CD4-positive, alpha-beta T cell treated with Interleukin-6 at 100 ng/mL for 8 hours (primary cell): ENCODE data around the gene CAB39.

Experiments used
- DNase-seq: peaks from one replicate; pipeline ENCODE4 v3.0.0-alpha.2; 2020; ENCODE audit warnings: mixed read lengths, low spot score

The CAB39 gene

DNA sequence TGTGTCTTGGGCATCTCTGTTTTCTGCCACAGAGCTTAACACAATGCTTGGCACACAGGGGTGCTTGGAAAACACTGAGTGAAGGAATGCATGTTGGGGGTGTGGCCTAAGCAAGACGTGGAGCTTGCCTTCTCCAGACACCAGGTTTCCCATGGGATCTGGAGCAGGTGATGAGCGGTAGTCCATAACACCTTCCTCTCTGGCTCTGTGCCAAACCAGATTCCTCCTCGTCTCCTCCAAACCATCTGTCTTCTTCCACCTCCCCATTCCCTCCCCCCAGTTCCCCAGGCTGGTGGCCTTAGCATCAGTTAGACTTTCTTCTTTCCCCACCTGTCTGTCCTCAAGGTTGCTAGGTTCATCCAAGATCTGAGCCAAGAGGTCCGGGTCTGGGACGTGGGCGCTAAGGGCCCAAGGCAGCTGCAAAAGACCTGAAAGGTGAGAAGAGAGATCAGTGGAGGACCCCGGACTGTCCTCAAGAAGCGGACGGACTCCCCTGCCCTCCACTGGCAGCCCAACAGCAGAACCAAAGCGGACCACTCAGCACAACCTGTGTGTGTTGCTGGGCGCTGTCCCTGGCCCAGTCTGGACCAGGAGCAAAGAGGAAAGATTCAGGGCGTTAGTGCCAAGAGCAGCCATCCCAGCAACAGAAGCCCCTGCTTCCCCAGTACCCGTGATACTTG is 150.9 kb downstream of the CAB39 start:
- DNase-seq: no peak

DNA sequence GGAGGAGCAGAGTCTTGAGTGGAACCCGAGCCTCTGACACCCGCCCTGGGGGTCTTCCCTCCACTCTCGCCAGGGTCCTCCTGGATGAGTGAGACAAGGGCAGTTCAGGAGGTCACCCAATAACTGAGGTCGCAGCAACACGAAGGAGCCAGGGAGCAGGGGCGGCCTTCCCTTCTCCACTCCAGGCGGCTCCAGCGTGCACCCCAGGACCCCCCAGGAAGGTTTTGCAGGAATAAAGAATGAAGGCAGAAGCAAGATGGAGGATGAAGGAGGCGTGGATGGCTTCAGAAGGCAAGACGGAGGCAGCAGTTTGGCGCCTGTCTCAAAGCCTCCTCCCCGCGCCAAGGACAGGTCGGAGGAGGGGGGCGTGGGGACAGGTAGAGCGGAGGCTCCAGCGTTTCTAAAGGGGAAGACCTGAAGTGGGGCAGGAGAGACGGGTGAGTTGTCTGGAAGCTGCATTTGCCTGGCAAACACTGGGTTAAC is 151.5 kb downstream of the CAB39 start:
- no peak for DNase-seq

DNA sequence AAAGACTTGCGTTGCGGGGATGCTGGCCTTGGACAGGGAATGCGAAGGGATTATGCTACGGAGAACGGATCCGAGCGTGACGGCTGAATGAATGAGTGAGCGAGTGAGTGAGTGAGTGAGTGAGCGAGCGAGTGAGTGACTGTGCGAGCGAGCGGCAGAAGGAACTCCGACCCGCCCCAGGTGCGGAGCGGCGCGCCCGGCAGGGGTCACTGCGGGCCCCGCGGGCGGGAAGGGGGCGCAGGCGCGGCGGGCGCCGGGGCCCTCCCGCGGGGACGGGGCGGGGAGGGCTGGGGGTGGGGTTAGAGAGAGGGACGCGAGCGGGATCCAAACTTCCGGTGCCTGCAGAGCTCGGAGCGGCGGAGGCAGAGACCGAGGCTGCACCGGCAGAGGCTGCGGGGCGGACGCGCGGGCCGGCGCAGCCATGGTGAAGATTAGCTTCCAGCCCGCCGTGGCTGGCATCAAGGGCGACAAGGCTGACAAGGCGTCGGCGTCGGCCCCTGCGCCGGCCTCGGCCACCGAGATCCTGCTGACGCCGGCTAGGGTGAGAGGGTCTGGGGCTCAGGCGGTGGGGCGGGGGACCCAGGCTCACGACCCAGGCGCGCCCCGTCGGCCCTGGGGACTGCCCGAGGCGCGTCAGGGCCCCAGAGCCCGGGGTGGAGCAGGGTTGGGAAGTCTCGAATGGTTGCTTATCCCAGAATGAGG is 152.1 kb downstream of the CAB39 start, which contains the start of gene ITM2C:
Gene ITM2C, plus strand, starts transcription at position 338 of the 702 bp plus-strand sequence. Its CDS starts 84 bp downstream, at position 422.
- DNase-seq: peak; percentile 74

DNA sequence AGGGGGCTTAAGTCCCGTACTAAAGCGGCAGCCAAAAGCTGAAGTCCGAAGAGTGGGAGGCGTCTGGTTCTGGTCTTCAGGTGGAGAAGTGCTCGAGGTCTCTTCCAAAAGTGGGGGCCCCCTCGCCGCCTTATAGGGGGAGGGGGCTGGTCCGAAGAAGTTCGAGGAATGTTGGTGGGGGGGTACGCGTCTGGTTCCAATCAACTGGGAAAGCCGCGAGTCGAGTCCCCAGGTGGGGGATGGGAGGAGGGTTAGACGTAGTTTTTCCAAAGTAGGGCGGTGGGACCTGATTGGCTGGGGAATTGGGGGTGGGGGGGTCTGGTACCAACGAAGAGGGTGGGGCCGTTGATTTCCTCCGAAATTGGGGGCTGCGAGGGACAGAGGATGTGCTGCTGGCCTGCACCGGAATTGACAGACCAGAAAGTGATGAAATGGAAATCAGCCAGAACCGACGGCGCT is 152.7 kb downstream of the CAB39 start:
- no peak for DNase-seq

DNA sequence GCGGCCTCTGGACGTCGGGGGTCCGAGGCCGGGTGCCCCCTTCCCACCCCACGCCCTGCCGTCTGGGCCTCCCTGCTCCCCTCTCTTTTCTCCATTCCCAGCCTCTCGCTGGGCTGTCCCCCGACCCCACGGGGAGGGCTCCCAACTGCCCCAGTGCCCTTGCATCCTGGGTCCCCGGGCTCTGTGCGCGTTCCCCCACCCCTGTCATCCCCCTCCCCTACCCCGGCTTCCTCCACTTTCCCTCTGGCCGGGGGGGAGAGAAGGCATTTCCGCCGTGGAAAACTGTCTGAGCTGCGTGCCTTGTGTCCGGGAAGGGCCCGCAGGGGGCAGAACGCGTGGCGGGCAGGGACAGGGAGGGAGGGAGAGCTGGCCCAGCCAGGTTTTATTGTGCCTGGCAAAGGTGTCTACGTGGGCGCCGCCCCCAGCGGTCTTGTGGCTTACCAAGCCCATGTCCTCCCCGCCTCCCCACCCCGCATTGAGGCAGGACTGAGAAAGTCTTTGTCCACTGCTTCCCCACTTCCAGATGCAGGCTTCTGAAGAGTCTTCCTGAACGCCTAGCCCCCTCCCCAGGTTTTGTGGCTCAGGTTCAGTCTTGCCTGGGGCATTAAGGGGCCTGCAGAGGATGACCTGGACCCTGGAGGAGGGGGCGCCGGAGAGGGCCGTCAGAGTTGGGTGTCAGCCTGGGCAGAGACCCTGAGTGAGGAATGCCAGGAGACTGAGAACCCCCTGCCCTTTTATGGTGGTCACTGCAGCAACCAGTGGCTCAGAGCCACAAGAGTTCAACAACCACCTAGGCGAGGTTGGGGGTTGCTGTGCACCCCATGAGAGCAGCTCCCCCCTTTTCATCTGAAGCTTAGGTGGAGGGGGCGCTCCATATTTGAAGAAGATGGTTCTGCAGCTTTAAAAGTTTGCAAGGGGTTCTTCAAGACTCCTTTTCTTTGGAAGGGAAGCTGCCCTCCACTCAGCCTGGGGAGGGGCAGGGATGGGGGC is 153.4 kb downstream of the CAB39 start:
- no peak for DNase-seq

DNA sequence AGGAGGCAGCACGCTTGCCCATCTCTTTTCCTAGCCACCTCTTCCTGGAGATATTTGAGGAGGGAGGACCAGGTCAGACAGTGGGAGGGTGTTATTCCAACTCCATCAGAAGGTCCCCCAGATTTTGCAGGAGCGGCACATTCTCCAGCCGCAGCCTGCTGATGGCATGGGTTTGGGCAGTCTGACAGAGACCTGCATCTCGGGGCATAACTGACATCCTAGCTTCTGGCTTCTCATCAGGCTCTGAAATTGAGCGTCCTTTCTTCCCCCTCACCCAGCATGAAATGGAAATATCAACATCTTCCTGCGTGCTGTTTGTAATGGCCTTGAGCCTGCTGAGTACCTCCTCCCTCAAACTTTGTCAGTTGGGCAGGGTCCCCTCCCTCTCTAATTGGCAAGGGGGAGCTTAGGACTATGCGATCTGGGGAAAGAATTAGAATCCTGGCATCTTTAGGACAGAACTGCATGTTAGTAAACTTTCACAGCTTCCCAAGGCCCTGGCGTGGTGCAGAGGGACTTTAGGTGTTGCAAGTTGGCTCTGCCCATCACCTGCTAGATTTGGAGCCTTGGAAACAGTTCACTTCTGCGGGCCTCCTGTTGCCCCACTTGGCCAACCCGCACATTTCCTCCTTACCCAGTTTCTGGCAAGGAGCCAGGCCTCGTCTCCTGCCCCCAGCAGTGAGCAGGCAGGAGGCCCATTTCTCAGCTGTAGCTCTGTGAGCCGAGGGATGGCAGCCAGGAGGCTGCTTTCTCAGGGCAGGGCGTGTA is 154.3 kb downstream of the CAB39 start:
- DNase-seq: peak; percentile 73

DNA sequence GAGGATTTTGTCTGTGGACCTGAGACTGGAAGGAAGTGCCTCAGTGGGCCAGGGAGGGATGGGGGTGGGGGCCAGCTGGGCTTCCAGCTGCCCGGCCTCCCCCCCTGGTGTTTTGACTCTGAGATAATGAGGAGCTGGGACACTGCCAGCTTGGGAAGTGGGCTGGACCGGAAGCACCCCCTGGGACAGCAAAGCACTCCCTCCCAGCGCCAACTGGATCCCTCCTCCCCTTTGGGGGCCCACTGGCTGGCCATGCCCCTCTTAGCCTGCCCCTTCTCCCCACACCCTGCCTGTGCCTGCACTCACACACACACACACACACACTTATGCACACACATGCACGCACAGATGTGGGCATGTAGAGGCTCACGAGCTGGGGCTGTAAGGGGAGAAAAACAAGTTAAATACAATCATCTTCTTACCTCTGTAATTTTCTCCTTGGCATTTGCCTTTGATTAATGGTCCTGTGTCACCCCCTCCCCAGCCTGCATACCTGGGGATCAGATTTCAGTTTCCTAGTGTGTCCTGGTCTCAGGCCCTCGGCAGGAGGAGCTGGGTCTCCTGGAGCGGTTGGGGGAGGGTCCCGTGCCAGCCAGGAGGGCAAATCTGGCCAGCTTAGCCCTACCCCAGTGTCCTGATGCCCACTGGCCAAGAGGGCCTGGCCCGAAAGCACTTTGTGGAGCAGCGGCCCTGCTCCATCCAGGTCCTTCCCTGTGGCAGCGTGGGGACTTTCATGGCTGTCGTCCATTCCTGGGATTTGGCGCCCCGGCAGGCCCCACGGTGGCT is 155.7 kb downstream of the CAB39 start:
- DNase-seq: no peak

DNA sequence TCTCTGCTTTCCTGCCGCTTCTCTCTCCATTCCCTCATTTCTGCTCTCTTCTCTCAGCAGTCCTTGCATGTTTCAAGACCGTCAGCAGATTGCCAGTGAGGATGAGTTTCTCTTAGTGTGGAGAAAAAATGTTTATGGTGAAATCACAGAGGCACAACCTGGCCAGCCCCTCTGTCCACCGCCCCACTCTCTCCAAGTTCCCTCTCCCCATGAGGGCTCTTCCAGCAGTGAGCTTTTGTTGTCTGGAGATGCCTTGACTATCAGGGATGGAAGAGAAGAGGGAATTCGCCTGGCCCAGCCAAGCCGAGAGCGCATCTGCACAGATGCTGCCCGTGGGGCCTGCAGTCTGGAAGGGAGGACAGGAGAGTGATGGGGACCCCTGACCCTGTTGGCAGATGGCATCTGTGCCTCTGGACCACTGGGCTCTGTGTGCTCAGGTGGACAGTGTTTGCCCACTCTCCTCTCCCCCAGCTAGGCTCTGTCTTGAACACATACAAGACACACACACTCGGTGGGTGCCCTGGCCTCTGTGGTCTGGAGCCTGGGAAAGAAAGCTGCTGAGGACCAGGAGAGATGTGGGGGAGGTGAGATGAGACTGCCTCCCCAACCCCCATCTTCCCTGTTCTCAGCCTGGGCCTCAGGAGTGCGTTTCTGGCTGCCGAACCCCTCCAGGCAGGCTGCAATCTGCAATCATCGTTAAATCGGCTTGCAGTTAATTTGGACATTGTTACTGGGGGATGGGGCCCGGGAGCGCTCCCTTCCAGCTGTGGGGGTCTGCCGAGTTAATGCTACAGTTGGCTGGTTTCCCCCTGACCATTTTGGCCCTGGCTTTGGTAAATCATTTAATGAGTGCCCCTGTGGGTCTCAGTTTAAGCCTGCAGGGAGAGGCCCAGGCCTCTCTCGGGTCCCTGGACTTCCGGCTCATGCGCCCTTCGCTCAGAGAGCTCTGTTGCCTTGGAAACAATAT is 156.6 kb downstream of the CAB39 start:
- DNase-seq: no peak

DNA sequence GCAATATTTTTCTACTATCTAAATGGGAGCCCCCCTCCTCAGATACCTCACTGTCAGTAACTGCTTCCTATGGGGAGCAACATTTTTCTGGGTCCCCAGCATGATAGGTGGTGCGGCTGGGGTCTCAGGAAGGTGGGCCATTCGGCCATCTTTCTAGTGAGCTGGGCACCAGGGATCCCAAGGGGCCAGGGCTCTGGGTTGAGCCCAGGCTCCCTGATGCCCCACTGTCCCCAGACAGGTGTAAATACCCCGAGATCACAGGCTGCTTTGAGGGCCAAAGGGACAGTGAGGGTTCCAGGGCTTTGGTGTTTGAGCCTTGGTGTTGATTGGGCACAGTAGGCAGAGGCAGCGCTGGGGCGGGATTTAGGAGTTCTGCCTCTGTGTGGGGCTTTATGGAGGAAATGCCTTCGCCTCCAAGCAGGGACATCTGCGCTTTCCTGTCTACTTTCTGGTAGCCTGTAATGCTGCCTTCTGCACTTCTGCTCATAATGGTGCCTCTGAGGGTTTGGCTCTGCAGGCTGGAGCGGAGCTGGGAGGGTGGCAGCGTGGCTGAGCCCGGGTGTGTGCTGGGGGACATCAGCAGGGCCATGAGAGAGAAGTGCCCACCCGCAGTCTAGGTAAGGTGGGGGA is 157.4 kb downstream of the CAB39 start:
- no peak for DNase-seq
